Muscle of leg (tissue), 11 donors: Measurements from ENCODE around the gene ATF7. TPM values are rescaled to one million over a fixed set of nuclear protein-coding genes. Genes with fewer than 3 reads are reported as not detected.

Source experiments
- DNase-seq: peaks from one replicate; pipeline ENCODE4 v3.0.0; 2013
- H3K27ac ChIP-seq: one replicate; pipeline ENCODE4 v1.5.1; 2013; ENCODE audit warnings: mild to moderate bottlenecking, low read length, control low read depth
- H3K27me3 ChIP-seq: one replicate; pipeline ENCODE4 v1.6.1; 2013; ENCODE audit warnings: low read length; ENCODE audit not compliant: control insufficient read depth, insufficient read depth
- H3K36me3 ChIP-seq: one replicate; pipeline ENCODE4 v1.6.1; 2013; ENCODE audit warnings: low read length; ENCODE audit not compliant: control insufficient read depth, insufficient read depth
- H3K4me1 ChIP-seq: one replicate; pipeline ENCODE4 v1.6.1; 2013; ENCODE audit warnings: low read length; ENCODE audit not compliant: control insufficient read depth, insufficient read depth
- H3K4me3 ChIP-seq: one replicate; pipeline ENCODE4 v1.5.1; 2013; ENCODE audit warnings: low read length, control low read depth
- H3K9me3 ChIP-seq: replicated peaks from 2 replicates; pipeline ENCODE4 v1.6.1; 2013; ENCODE audit warnings: low read depth, low read length; ENCODE audit not compliant: control insufficient read depth
- WGBS: methylation state at CpG from one replicate; pipeline ENCODE4 v1.1.5; 2013; ENCODE audit warnings: missing lambda C conversion rate; ENCODE audit not compliant: insufficient coverage; 5-methylcytosine and 5-hydroxymethylcytosine counted together
- polyA plus RNA-seq, 8 donors: library from polyadenylated mRNA; unstranded; fragments of 120-200 nt; gene quantifications; one replicate each; pipeline versions ENCODE4 v1.2.1 to v1.2.3, GENCODE V29; 2013; ENCODE audit warnings: inconsistent platforms in 1 of 8, low replicate concordance in 1 of 8; ENCODE audit not compliant: insufficient read length in 8 of 8, insufficient read depth in 1 of 8
- total RNA-seq: library from RNA; stranded (reverse); fragments of 120-200 nt; gene quantifications from one replicate; pipeline ENCODE4 v1.2.4, GENCODE V29; 2013

ATF7 gene
- total and polyA plus RNA-seq, 9 donors: 18.8 to 53.5 (median 46.3) TPM

DNA sequence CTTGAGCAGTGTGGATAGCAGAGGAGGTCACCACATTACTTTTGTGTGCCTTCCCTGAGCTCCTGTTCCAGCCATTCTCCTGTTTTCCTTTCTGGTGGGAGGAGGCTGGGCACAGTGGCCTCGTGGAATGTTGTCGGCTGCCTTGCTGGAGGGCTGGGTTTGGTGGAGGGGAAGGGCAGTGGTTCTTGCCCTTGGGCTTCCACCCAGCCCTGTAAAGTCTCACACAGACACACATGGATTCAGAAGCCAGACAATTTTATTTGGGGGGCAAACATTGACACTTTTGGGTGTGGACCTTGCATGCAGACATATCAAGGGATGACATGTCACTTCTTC, 119.8 kb downstream of the ATF7 start:
- H3K4me3 ChIP-seq: no peak overlapping the region
- H3K27ac ChIP-seq: no peak overlapping the region
- H3K36me3 ChIP-seq: peaks cover 68% of the 10 kb centered on the region
- no CpG with 5 or more reads among the region's 2 CpGs for WGBS
- H3K4me1 ChIP-seq: peaks cover 24% of the 10 kb centered on the region
- no peaks in the 10 kb centered on the region for H3K27me3 ChIP-seq
- H3K9me3 ChIP-seq: no peaks in the 10 kb centered on the region
- no peak for DNase-seq

- Histone ChIP-seq H3K4me1 (peaks cover 25% of the 10 kb centered on the region), H3K4me3 (no peak overlapping the region), H3K9me3 (no peaks in the 10 kb centered on the region), H3K27ac (no peak overlapping the region), H3K36me3 (peaks cover 63% of the 10 kb centered on the region), H3K27me3 (no peaks in the 10 kb centered on the region)
- DNase-seq: no peak
- WGBS: 90% methylated on average over 14 of the region's 19 CpGs
These were observed 120.4 kb downstream of the ATF7 start for GRCh38 chr12:53505555-53506449.

DNA sequence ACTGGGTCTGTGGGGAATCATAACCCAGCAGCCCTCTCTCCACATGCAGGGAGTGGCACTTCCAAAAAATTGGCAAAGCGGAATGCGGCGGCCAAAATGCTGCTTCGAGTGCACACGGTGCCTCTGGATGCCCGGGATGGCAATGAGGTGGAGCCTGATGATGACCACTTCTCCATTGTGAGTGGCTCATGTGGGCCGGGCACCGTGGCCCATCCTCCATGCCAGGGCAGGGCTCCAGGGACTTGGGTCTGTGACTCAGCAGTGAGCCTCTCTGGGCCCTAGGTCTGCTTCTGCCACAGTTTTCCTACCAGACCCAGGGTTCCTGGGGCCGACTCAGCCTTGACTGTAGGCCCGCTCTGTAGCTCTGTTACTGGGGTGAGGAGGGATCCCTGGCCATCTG, 121.1 kb downstream of the ATF7 start:
- 88% methylated on average over 8 of the region's 10 CpGs for WGBS
- H3K4me3 ChIP-seq: no peak overlapping the region
- H3K36me3 ChIP-seq: peaks cover 56% of the 10 kb centered on the region
- no peak for DNase-seq
- no peaks in the 10 kb centered on the region for H3K9me3 ChIP-seq
- no peak overlapping the region for H3K27ac ChIP-seq
- no peaks in the 10 kb centered on the region for H3K27me3 ChIP-seq
- H3K4me1 ChIP-seq: peaks cover 29% of the 10 kb centered on the region

- no peaks in the 10 kb centered on the region for H3K9me3 ChIP-seq
- H3K4me3 ChIP-seq: no peak overlapping the region
- no peak overlapping the region for H3K27ac ChIP-seq
- 81% methylated on average over 6 of the region's 14 CpGs for WGBS
- H3K4me1 ChIP-seq: peaks cover 34% of the 10 kb centered on the region
- peaks cover 56% of the 10 kb centered on the region for H3K36me3 ChIP-seq
- no peaks in the 10 kb centered on the region for H3K27me3 ChIP-seq
- no peak for DNase-seq
These were observed 121.9 kb downstream of the ATF7 start for GRCh38 chr12:53504004-53504920.

DNA sequence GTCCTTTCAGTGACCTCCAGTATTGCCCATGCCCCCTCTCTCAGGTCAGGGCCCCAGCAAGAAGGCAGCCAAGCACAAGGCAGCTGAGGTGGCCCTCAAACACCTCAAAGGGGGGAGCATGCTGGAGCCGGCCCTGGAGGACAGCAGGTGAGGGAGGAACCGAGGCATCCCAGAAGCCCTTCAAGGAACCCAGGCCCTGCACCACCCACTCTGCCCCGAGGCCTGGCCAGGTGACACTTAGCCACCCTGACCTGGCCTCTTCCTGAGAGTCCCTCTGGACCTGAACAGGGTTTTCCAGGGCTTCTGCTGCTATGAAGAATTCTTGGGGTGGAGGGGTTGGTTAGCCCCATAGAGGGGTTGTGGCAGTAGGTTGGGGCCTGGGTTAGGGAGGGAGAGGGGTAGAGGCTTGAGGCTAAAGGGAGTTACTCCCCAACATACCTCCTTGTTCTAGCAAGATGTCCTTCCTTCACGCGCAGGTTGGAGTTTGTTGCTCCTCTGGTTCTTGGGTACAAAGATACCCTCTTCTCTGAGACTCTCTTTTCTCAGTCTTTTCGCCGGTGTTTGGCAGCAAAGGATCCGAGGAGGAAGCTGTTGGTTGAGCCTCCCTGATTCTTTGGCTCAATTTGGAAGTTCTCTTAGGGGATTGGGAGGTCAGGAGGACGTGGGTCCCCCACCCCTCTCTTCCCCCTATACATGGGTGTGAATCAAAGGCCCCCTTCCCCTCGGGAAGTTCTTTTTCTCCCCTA, 123.0 kb downstream of the ATF7 start:
- DNase-seq: peak; percentile 19
- H3K9me3 ChIP-seq: no peaks in the 10 kb centered on the region
- H3K36me3 ChIP-seq: peaks cover 52% of the 10 kb centered on the region
- H3K27me3 ChIP-seq: no peaks in the 10 kb centered on the region
- H3K4me1 ChIP-seq: peaks cover 37% of the 10 kb centered on the region
- no peak overlapping the region for H3K4me3 ChIP-seq
- H3K27ac ChIP-seq: no peak overlapping the region
- 70% methylated on average over 2 of the region's 10 CpGs for whole genome bisulfite sequencing

- Histone ChIP-seq H3K4me1 (peaks cover 38% of the 10 kb centered on the region), H3K27ac (peak overlapping the region; percentile 94), H3K27me3 (no peaks in the 10 kb centered on the region), H3K36me3 (peaks cover 47% of the 10 kb centered on the region), H3K9me3 (no peaks in the 10 kb centered on the region), H3K4me3 (no peak overlapping the region)
- no peak for DNase-seq
- WGBS: no CpG with 5 or more reads among the region's 9 CpGs
These were observed 123.9 kb downstream of the ATF7 start for GRCh38 chr12:53502331-53502730.

DNA sequence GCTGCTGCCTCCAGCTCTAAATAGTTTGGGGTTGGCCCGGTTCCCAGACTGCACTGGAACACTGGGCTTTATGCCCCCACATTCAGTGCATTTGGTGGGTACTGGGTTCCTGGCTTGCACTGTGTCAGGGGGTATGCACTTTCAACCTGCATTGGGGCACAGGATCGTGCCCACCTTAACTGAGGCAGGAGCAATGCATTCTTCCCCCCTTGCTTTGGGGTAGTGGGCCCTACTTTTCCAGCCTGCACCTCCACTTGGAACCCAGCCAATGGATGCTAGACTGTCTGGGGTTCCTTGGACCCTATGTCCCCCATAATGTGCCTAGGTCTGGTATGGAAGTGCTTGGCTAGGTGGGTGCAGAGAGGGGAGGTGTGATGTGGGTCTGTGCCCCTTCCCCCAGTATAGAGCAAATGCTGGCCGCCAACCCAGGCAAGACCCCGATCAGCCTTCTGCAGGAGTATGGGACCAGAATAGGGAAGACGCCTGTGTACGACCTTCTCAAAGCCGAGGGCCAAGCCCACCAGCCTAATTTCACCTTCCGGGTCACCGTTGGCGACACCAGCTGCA, 124.5 kb downstream of the ATF7 start:
- DNase-seq: no peak
- peak overlapping the region; percentile 73 for H3K4me3 ChIP-seq
- peak overlapping the region; percentile 94 for H3K27ac ChIP-seq
- H3K36me3 ChIP-seq: peaks cover 40% of the 10 kb centered on the region
- 77% methylated on average over 6 of the region's 10 CpGs for WGBS
- H3K4me1 ChIP-seq: peaks cover 39% of the 10 kb centered on the region
- H3K9me3 ChIP-seq: no peaks in the 10 kb centered on the region
- no peaks in the 10 kb centered on the region for H3K27me3 ChIP-seq

- H3K4me1 ChIP-seq: peaks cover 45% of the 10 kb centered on the region
- peaks cover 33% of the 10 kb centered on the region for H3K36me3 ChIP-seq
- peak within 1 kb of the TSS; percentile 94 for H3K27ac ChIP-seq
- peak within 1 kb of the TSS; percentile 73 for H3K4me3 ChIP-seq
- no peaks in the 10 kb centered on the region for H3K9me3 ChIP-seq
- no peaks in the 10 kb centered on the region for H3K27me3 ChIP-seq
- under 1% methylated on average over 52 of the region's 74 CpGs for WGBS
- peak; percentile 100 for DNase-seq
These were observed 125.2 kb downstream of the ATF7 start, which contains the start of gene TARBP2 for GRCh38 chr12:53500776-53501614. TSS of gene TARBP2 (plus strand) at chr12:53501283. CDS start at chr12:53501409, 126 bp downstream.
